Measurements from ENCODE around the gene NEIL3. TPM values are rescaled to one million over a fixed set of nuclear protein-coding genes. Genes with fewer than 3 reads are reported as not detected.

NEIL3 gene
- total RNA-seq, 4 donors from 2014 or later = 0.57 TPM; not detected in 3

DNA sequence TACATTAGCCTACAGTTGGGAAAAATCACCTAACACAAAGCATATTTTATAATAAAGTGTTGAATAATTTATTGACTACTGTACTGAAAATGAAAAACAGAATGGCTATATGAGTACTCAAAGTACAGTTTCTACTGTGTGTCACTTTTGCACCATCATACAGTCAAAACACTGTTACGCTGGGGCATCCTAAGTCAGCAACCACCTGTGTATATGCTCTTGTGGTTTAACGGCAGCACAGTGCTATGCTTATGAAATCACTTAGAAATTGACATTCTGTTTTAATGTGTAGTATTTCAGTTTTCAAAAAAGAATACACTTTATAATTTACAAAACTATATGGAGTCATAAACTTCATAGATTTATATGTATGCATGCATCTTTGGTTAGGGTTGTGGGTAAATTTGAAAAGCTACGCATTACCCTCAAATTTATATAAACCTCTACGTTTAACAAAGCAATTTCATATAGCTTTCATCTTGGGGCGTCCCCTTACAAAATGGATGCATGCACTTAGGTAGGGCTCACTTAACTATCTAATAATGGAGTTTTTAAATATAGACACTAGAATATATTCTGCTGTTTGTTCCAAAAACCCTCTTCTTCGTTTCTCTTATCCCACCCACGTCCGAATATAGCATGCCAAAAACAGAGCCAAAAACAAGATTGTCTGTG lies 690 bp upstream of the NEIL3 start:
- H3K36me3 ChIP-seq = no peaks in the 10 kb centered on the region
- peak overlapping the region; percentile 29 to 57 for H3K4me3 ChIP-seq
- TF ChIP-seq POLR2AphosphoS5 (IDR thresholded peaks at IDR 0.05) = no peak
- no peak for ATAC-seq
- 49 to 51% methylated on average over 8 of the region's 8 CpGs for WGBS, 2 donors (ENCODE audit: low coverage in 1 of 2)
- no peaks in the 10 kb centered on the region for H3K9me3 ChIP-seq
- H3K4me1 ChIP-seq = peaks cover 0 to 8% (median 4%) of the 10 kb centered on the region in 3 donors
- H3K27me3 ChIP-seq = no peaks in the 10 kb centered on the region
- H3K27ac ChIP-seq = peak overlapping the region in 1 of 4 donors; percentile 42

GRCh38 chr4:177311589-177311988 lies 1.9 kb downstream of the NEIL3 start:
- Histone ChIP-seq H3K27ac (no peak overlapping the region), H3K4me1 (peaks cover 0 to 8% (median 4%) of the 10 kb centered on the region in 3 donors), H3K36me3 (no peaks in the 10 kb centered on the region), H3K9me3 (no peaks in the 10 kb centered on the region), H3K27me3 (no peaks in the 10 kb centered on the region), H3K4me3 (no peak overlapping the region)
- no peak for ATAC-seq
- TF ChIP-seq POLR2A (IDR thresholded peaks at IDR 0.05) (no peak), EP300 (IDR thresholded peaks at IDR 0.05) (no peak), POLR2AphosphoS5 (IDR thresholded peaks at IDR 0.05) (no peak)
- TF ChIP-seq, protein P1, sequence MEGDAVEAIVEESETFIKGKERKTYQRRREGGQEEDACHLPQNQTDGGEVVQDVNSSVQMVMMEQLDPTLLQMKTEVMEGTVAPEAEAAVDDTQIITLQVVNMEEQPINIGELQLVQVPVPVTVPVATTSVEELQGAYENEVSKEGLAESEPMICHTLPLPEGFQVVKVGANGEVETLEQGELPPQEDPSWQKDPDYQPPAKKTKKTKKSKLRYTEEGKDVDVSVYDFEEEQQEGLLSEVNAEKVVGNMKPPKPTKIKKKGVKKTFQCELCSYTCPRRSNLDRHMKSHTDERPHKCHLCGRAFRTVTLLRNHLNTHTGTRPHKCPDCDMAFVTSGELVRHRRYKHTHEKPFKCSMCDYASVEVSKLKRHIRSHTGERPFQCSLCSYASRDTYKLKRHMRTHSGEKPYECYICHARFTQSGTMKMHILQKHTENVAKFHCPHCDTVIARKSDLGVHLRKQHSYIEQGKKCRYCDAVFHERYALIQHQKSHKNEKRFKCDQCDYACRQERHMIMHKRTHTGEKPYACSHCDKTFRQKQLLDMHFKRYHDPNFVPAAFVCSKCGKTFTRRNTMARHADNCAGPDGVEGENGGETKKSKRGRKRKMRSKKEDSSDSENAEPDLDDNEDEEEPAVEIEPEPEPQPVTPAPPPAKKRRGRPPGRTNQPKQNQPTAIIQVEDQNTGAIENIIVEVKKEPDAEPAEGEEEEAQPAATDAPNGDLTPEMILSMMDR (IDR thresholded peaks at IDR 0.05) = no peak
- WGBS, 2 donors (ENCODE audit: low coverage in 1 of 2) = 76 to 97% methylated on average over 5 of the region's 7 CpGs

DNA sequence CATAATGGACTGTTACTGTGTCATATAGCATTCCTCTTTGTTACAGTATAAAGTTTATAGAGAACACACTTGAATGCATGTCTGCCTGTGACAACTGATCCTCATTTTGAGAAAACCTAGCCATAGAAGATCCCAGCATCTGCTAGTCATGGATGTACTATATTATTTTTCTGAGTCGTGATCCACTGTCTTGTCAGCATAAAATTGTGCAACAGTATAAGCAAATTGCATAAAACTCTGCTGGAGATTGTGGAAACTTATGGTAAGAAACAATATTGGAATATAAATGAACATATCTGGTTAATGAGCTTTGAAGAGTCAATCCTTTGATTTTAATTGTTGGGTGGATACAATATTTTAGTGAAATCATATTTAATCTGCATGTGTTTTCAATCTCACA lies 3.6 kb downstream of the NEIL3 start:
- H3K36me3 ChIP-seq = no peaks in the 10 kb centered on the region
- no peaks in the 10 kb centered on the region for H3K9me3 ChIP-seq
- TF ChIP-seq POLR2A (IDR thresholded peaks at IDR 0.05) (no peak), EP300 (IDR thresholded peaks at IDR 0.05) (no peak), POLR2AphosphoS5 (IDR thresholded peaks at IDR 0.05) (no peak)
- TF ChIP-seq, protein P1 (IDR thresholded peaks at IDR 0.05) = no peak

DNA sequence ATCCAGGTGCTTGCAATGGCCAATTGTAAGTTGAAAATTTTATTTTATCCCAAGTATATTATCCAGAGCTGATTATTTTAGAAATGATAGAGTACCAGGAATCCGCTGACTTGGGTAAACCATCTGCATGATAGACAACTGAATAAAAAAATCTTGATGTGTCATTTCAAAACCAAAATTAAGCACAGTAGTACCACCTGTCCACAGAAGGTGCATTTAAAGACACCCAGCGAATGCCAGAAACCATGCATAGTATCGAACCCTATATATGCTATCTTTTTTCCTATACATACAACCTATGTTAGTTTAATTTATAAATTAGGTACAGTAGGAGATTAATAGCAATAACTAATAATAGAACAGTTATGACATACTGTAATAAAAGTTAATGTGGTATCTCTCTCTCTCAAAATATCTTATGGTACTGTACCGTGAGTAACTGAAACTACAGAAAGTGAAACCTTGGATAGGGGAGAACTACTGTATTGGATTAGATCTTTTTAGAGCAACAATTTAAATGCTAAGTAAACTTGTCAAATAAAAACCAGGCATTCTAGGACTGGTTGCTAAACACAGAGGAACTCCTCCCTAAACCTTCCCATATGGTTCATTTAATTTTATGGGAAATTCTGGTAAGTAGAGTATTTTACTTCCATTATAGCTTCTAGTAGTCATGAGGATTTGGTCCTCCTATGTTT lies 6.2 kb downstream of the NEIL3 start:
- Histone ChIP-seq H3K4me3 (no peak overlapping the region), H3K27ac (no peak overlapping the region), H3K27me3 (no peaks in the 10 kb centered on the region), H3K9me3 (no peaks in the 10 kb centered on the region), H3K4me1 (no peaks in the 10 kb centered on the region), H3K36me3 (no peaks in the 10 kb centered on the region)
- WGBS, 2 donors (ENCODE audit: low coverage in 1 of 2) = 63 to 77% methylated on average over 4 of the region's 4 CpGs
- no peak for ATAC-seq
- TF ChIP-seq, protein P1 (IDR thresholded peaks at IDR 0.05) = no peak
- TF ChIP-seq POLR2AphosphoS5 (IDR thresholded peaks at IDR 0.05) = no peak
- TF ChIP-seq EP300 (IDR thresholded peaks at IDR 0.05) = no peak
- no peak for TF ChIP-seq POLR2A (IDR thresholded peaks at IDR 0.05)

More for the DNA sequence above, 3.6 kb downstream of the NEIL3 start:
- no peak overlapping the region for H3K27ac ChIP-seq
- no peak overlapping the region for H3K4me3 ChIP-seq
- peaks cover 0 to 8% (median 4%) of the 10 kb centered on the region in 3 donors for H3K4me1 ChIP-seq
- 38 to 80% methylated on average over 1 of the region's 1 CpG for WGBS, 2 donors (ENCODE audit: low coverage in 1 of 2)
- no peak for ATAC-seq
- no peaks in the 10 kb centered on the region for H3K27me3 ChIP-seq

GRCh38 chr4:177320721-177321120 lies 11.0 kb downstream of the NEIL3 start:
- no peak for ATAC-seq
- Histone ChIP-seq H3K4me1 (no peaks in the 10 kb centered on the region), H3K9me3 (no peaks in the 10 kb centered on the region), H3K36me3 (no peaks in the 10 kb centered on the region), H3K27ac (no peak overlapping the region), H3K27me3 (no peaks in the 10 kb centered on the region), H3K4me3 (no peak overlapping the region)
- TF ChIP-seq, protein P1 (IDR thresholded peaks at IDR 0.05) = no peak
- TF ChIP-seq POLR2AphosphoS5 (IDR thresholded peaks at IDR 0.05) = no peak
- TF ChIP-seq POLR2A (IDR thresholded peaks at IDR 0.05) = no peak
- no peak for TF ChIP-seq EP300 (IDR thresholded peaks at IDR 0.05)
- WGBS, 2 donors (ENCODE audit: low coverage in 1 of 2) = 100% methylated on average over 4 to 5 of the region's 5 CpGs

Data from gastroesophageal sphincter (tissue), 4 donors.